Measurements from ENCODE around the gene RFX2. TPM values are rescaled to one million over a fixed set of nuclear protein-coding genes. Genes with fewer than 3 reads are reported as not detected.
"Not testable (repeated sequence)": the region's sequence is repeated elsewhere in the genome, so short reads cannot be mapped to it uniquely, and the experiment has no call there.

The RFX2 gene
- total RNA-seq, 1 donor from 2014 or later, result 12.7 TPM

DNA sequence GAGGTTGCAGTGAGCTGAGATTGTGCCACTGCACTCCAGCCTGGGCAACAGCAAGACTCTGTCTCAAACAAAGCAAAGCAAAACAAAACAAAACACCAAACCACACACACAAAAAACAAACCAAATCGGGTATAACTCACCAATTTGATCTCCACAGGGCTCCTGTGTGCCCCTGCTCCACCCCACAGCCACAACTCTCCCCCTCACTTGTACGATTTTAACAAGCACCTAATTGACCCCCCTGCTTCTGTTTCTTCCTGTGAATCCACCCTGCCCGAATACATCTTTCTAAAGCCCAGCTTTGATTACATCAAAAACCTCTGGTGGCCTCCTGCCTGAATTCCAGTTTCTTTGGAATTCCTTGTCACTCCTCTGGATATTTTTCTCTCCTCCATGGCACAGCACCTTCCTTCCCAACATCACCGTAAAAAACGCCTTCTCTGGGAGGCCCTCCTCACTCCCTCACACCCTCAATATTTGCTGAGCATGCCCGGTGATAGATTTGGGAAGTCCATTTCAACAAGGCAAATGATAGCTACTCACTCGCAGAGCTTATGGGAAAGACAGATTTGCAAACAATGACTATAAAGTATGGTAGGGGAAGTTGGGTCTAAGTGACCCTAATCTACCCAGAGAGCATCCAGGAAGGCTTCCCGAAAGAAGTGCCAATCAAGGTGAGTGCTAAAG lies 120.8 kb downstream of the RFX2 start:
- ATAC-seq (no peak), DNase-seq (ENCODE audit: low spot score) (no peak)
- intact Hi-C loops (cut with DNase I), result loop anchor here (5.0 kb wide), 1 partner anchor 33 kb away; no protein-coding TSS in a partner anchor

DNA sequence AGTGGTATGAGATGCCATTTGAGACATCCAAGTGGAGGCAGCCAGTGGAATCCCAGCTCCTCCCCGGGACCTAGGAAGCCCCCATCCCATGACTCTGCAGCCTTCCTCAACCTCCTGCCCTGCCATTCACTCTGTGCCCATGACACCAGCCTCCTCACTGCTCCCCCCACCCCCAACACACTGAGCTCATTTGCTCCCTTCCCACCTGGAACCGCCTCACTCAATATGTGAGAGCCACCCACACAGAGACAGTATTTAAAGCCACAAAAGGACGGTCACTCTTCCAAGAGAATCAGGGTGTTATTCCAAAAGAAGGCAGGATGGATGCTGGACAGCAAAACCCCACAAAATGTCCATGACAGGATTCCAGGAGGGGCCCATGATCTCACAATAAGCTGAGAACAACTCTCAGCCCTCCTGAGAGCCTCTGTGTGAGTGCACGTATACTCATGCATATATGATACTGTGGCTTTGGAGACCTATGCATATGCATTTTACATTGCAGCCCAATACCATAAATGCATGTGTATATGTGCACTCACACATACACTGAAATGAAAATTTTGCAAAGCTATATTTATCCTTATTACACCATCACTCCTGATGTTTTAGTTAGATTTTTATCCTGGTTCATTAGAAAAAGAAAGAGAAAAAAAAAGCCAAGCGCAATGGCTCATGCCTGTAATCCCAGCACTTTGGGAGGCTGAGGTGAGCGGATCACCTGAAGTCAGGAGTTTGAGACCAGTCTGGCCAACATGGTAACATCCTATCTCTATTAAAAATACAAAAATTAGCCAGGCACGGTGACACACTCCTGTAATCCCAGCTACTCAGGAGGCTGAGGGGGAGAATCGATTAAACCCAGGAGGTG lies 121.5 kb downstream of the RFX2 start:
- intact Hi-C loops (cut with DNase I), result loop anchor here (5.0 kb wide), 1 partner anchor 34 kb away; no protein-coding TSS in a partner anchor
- ATAC-seq (no peak), DNase-seq (ENCODE audit: low spot score) (no peak)

DNA sequence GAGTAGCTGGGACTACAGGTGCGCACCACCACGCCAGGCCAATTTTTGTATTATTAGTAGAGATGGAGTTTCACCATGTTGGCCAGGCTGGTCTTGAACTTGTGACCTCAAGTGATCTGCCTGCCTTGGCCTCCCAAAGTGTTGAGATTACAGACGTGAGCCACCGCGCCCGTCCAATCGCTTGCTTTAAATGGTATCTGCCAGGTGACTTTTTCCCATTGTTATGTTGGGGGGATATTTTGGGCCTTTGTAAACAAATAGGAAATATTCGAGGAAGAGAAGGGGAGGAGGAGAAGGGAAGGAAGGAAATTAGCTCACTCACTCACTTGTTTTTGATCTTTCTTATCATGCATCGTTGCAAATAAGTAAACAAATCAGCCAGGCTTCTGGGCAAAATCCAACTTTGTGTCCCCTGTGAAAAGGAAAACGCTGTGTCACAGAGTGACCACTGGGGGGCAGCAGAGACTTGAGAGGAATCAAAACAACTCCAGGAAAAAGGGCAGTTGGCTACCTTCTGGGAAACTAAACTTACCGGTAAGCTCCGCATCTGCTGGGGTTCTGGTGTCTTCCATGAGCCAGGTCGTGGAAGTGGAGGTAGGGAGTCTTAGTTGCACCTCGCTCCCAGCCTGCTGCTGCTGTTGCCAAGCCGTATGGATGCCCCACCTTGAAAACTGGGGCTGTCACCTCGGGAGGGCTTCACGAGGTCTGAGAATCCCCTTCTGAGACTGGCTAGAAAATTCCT lies 123.1 kb downstream of the RFX2 start:
- intact Hi-C loops (cut with DNase I), result loop anchor here (5.0 kb wide), 1 partner anchor 35 kb away; no protein-coding TSS in a partner anchor
- peak; percentile 88 for DNase-seq (ENCODE audit: low spot score)

DNA sequence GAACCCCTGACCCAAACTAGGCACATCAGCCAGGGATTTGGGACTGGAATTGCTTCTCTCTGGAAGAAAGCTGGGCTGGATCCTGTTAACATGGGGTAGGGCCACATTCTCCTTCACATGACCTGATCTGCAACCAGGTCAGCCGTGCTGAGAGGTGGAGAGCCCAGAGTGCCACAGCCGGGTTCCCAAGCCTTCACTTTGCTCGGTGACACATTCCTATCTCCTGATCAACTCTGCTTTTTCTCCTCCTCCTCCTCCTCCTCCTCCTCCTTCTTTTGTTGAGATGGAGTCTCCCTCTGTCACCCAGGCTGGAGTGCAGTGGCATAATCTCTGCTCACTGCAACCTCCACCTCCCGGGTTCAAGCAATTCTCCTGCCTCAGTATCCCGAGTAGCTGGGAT lies 124.5 kb downstream of the RFX2 start:
- not testable (repeated sequence) for DNase-seq (ENCODE audit: low spot score); ATAC-seq
- intact Hi-C loops (cut with DNase I), result loop anchor here (5.0 kb wide), 1 partner anchor 36 kb away; no protein-coding TSS in a partner anchor

More for the DNA sequence above, 123.1 kb downstream of the RFX2 start:
- ATAC-seq, result peak; percentile 70

DNA sequence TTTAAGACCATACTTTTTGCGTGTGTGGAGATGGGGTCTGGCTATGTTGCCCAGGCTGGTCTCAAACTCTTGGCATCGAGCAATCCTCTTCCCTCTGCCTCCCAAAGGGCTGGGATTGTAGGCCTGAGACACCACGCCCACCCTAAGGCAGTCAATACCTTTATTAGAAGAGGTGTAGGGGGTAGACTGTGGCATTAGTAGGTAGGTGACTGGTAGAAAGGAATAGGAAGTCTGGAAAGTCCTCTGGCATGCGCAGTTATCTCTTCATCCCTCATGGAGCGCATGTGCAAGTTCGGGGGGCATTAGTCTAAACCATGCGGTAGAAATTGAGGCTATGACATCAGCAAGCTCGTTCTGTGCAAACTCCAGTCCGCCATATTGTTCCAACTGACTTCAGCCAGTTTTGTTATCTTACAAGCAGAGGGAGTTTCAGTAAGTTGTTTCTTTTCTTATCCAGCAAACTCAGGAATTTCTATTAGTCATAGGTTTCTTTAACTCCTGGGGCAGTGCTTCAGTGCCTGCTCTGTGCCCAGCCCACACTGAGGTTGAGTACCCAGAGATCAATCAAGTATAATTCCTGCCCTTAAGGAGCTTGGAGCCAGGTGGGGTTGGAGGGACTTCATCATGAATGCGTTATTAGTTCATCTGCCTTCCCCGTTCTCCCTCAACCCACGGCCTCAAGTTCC lies 125.1 kb downstream of the RFX2 start:
- no peak for ATAC-seq
- intact Hi-C loops (cut with DNase I), result loop anchor here (5.0 kb wide), 1 partner anchor 37 kb away; no protein-coding TSS in a partner anchor
- DNase-seq (ENCODE audit: low spot score), result no peak

DNA sequence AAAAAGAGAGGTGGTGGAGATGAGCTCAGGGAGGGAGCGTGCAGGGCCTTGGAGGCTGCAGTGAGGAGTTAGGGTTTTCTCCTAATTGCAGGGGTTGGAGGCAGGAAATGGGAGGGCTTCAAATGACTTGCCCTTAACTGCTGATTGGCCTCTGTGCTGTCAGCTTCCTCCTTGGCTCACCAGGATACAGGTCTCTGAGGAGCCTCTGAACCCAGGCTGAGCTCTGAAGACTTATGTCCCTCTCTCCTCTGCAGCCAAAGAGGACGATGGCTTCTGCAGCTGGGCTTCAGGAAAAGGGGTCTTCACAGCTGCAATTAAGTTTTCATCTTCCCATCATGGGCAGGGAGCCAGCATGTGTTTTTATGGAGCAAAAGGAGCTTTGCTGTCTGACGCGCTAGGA lies 125.7 kb downstream of the RFX2 start:
- intact Hi-C loops (cut with DNase I), result no loop called here
- no peak for DNase-seq (ENCODE audit: low spot score)
- no peak for ATAC-seq

DNA sequence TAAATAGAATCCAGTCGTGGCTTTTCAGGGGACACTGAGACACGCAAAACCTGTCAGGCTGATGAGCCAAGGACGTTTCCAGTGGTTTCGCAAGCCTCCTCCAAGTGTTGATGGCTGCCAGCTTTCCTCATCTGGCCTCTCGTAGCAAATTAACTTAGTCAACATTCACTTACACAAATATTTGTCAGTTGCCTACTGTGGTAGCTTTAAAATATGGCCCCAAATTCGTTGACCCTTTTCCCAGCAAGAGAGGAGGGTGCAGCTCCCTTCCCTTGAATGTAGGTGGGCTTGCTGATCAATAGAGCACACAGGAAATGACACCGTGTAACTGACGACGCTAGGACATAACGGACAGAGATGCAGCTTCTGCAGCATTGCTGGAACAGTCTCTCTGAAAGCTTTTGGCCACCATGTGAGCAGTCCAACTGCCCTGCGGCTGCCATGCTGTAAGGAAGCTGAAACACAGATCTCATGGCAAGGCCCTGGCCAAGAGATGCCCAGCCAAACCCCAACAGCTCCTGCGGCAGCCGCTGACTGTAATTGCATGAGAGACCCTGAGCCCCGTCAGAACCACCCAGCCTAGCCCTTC lies 126.8 kb downstream of the RFX2 start:
- DNase-seq (ENCODE audit: low spot score) (no peak), ATAC-seq (no peak)
- intact Hi-C loops (cut with DNase I), result no loop called here

DNA sequence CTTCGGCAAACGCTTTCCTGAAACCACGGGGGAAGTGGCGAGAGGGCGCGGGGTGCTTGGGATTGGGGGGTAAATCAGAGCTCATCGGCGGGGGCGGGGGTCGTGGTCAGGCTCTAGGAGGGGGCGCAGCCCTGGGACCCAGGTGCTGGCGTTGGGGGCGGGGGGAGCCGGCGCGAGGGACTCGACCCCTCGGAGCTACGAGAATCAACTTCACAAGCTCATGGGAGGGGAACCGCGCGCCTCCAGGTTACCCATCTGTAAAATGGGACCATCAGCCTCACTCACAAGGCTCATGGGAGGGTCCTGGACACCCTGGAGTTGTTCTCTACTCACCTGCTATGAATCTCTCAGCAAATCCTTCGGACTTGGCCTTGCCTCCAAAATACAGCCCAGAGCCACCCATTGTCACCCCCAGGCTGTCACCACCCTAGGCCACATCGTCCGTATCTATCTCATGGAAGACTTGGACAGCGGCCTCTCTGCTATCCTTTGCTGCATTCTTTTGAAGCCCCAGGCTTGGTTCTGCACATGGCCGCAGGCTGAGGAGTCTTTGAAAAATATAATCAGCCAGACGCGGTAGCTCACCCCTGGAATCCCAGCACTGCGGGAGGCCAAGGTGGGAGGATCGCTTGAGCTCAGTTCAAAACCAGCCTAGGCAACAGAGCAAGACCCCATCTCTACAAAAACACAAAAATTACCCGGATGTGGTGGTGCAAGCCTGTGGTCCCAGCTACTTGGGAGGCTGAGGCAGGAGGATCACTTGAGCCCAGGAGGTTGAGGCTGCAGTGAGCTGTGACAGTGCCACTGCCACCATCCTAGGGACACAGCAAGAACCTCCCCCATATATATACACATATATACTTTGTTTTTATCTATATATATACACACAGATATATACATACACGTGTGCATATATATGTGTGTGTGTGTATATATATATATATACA lies 131.4 kb downstream of the RFX2 start:
- no peak for DNase-seq (ENCODE audit: low spot score)
- ATAC-seq, result peak; percentile 7
- intact Hi-C loops (cut with DNase I), result no loop called here

DNA sequence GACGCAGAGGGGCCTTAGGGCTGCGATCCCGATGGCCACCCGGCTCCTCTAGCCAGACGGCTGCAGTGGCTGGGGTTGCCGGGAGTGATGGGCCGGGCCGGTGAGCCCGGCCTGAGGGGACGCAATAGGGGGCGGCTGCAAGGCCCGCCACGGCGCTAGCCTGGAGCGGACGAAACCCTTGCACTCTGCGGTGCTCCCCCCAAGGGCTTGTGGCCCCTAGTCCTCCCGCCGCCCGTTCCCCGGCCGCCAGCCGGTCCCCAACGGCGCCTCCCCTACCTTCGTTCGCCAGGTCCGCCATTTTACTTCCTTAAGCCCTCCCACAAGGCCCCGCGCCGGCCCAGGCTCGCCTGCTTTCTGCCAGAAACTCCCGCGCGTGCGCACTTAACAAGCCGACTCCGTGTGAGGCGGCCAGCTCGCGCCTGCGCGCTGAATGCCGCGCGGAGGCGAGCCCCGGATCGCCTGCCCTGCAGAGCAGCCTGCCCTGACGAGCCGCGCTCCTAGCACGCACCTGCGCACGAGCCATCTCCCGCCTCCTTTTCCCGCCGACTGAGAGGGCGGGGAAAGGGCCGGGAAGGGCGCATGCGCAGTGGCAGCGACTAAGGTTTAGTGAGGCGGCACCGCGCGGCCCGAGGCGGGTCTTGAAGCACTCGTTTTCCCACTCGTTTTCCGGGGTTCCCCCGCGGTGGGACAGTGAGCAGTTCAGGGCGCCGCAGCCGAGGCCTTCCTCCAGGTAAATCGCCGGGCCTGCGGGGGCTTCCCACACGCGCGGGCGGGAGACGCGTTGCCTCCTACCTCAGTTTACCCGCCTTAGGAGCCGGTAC lies 132.3 kb downstream of the RFX2 start, which contains the start of gene RANBP3:
TSS of gene RANBP3 (minus strand) at position 356 of the 821 bp plus-strand sequence. CDS start at position 298, 58 bp downstream.
- ATAC-seq (peak; percentile 99), DNase-seq (ENCODE audit: low spot score) (peak; percentile 99)

DNA sequence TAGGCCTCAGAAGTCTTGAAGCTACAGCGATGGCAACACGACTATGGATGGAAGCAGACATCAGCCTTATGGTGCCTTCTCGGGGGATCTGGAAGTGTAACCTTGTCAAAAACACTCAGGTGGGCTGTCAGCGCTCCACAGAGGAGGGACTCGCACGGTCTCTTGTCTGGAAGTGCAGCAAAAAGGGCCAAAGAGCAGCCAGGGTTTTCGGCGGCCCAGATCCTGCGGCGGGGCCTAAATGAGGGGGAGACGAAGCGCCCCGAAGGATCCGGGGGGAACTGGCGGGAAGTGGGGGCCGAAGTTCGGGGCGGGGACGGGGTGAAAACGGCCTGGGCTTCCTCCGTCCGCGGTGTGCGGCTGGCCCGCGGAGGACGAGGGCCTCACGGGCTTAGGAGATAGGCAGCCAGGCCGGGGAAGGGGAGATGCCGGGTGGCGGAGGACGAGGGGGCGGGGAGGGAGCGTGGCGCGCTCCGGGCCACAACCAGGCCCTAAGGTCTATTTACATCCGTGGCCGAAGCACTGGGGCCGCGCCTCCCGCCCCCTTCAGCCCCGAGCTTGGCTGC lies 133.0 kb downstream of the RFX2 start:
- DNase-seq (ENCODE audit: low spot score) (no peak), ATAC-seq (no peak)
- intact Hi-C loops (cut with DNase I), result no loop called here

More for the DNA sequence above, 132.3 kb downstream of the RFX2 start, which contains the start of gene RANBP3:
- intact Hi-C loops (cut with DNase I), result no loop called here

DNA sequence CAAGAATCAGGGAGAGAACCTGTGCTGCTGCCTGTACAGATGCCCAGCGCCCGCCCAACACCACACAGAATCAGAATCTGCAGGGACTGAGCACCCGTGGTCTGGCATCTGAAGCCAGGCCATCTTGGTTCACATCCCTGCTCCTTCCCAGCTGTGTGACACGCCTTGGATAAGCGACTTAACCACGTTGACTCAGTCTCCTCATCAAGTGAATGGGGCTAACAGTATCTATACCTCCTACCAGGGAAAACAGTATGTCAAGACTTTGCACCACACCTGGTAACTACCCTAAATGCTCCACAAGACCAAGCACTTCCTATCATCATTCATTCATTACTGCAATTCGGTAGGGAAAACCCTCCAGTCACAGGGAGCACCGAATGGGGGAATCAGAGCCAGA lies 133.5 kb downstream of the RFX2 start:
- intact Hi-C loops (cut with DNase I), result no loop called here
- ATAC-seq, result no peak
- no peak for DNase-seq (ENCODE audit: low spot score)

DNA sequence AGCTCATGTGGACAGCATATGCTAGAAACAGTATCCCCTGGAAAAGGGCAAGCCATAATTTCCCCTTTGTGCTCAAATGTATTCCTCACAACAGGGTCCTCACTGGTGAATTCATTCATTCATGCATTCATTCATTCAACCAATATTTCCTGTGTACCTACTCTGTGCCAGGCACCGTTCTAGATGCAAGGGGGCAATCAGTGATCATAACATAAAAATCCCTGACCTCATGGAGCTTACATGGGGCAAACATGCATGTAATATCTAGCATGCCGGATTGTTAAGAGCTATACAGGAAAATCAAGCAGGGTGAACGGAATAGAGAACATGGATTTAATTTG lies 134.9 kb downstream of the RFX2 start:
- DNase-seq (ENCODE audit: low spot score) (no peak), ATAC-seq (no peak)
- intact Hi-C loops (cut with DNase I), result no loop called here

DNA sequence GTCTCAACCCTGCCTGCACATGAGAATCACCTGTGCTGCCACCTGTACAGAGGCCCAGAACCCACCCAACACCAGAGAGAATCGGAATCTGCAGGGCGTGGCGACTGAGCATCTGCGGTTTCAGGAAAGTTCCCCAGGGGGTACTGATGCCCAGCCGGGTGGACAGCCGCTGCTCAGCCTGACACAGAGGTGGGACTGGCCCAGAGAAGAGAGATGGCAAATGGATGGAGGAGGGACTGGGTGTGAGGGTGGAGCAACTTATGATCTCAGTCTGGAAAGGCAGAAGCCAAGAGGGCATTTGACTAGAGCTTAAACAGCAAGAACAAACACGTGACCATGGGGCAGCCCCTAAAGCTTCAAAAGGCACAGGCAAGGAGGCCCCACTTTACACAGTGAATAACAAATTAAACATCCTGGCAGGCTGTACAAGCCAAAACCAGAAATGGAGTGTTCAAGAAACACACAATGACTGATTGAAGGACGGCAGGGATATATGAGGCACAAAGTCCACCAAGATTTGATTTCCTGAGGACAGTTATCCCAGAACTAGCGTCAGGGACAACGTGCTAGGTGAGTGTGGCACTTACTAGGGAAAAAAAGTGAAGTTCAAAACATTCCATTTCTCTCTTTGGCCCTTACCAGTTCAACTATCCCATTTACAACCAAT lies 135.4 kb downstream of the RFX2 start:
- no peak for DNase-seq (ENCODE audit: low spot score)
- no peak for ATAC-seq
- intact Hi-C loops (cut with DNase I), result no loop called here

DNA sequence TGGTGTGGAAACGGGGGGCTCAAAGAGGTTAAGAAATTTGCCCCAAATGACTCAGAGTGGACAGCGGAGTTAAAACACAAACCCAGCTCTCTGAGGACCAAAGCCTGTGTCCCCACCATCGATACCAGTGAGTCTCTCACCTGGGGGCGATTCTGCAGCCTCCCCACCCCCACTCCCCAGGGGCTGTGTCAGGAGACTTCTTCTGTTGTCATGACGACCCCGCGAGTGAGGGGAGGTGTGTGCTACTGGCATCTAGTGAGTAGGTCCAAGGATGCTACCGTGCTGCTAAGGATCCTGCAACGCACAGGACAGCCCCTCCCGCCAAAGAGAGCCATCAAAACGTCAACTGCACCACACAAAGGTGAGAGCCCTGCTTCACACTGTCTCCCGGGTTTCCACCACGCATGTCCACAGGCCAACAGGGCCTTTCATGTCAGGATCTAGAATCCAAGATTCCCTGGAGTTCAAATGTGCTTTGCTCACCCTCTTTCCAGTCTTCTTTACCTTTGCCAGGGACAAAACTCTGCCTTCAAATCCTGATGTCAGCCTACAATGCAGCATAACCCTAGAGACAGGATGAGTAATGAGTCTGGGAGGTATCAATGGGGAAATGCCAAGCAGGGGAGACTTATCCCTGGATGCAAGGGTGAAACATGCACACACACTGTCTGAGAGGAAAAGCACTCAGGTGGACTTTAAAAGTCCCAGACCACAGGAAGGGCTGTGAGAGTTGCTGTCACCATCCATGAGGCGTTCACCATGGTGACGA lies 136.2 kb downstream of the RFX2 start:
- DNase-seq (ENCODE audit: low spot score), result no peak
- ATAC-seq, result no peak
- intact Hi-C loops (cut with DNase I), result no loop called here

DNA sequence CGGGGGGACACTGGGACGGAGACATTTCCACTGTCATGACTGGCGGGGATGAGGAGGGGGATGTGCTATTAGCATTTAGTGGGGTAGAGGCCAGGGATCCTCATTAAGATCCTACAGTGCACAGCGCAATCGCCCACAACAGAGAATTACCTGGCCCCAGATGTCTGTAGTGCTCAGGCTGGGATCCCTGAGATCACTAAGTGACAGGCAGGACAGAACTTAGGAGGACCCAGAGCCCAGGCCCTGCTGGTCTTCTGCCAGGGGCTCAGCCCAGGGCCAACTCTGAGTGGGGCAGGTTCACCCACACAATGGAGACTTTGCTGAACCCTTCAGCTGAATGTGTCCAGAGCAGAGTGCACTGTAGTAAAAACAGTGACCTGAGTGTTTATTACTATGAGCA lies 136.9 kb downstream of the RFX2 start:
- intact Hi-C loops (cut with DNase I), result no loop called here
- ATAC-seq, result no peak
- DNase-seq (ENCODE audit: low spot score), result no peak

Data from sciatic nerve (tissue), 2 donors.